ENCODE results near the gene TFAP2B. TPM values are rescaled to one million over a fixed set of nuclear protein-coding genes. Genes with fewer than 3 reads are reported as not detected.

Gene TFAP2B
- total RNA-seq (not detected), total RNA-seq (0 to 0.14 (median 0) reads per million in 172 experiments)
- polyA plus RNA-seq (2013, experiment 1 of 2): not detected
- not detected for polyA plus RNA-seq (2013, experiment 2 of 2)

DNA sequence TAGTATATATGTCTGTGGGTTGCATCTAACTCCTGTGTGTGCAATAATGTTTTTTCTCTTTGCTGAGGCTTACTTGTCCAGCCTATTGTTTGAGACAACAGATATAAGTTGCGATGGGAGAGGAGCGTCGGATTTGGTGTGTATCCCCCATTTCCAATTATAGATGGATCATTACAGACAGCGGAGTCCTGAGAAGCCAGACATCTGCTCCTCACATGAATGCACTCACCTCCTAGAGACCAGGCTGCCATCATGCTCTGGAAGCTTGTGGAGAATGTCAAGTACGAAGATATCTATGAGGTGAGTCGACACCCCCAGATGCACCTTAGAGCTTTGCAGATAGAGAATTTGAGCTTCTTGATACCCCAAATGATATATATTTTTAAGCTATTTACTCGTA lies at the start of gene TFAP2B:
TSS of gene TFAP2B (plus strand) at position 199 of the 400 bp plus-strand sequence. CDS start at position 220, 21 bp downstream.
- H3K27ac Mint-ChIP-seq: no peak within 1 kb of the TSS
- peaks cover 92% of the 10 kb centered on the region for H3K27me3 Mint-ChIP-seq
- Histone ChIP-seq H3K27me3 (ENCODE audit: control insufficient read depth in 1 of 2, insufficient read depth in 2 of 2, low read length in 2 of 2) (peaks cover 55 to 78% of the 10 kb centered on the region in 2 experiments), H3K4me1 (ENCODE audit: insufficient read depth, low read length) (peaks cover 5% of the 10 kb centered on the region), H3K4me3 (ENCODE audit: low read length) (no peak within 1 kb of the TSS), H3K36me3 (ENCODE audit: insufficient read depth, low read length) (no peaks in the 10 kb centered on the region), H3K9me3 (ENCODE audit: control insufficient read depth in 1 of 2, insufficient read depth in 1 of 2, low read length in 2 of 2) (peaks cover 0 to 13% of the 10 kb centered on the region in 2 experiments), H3K27ac (ENCODE audit: low read depth in 1 of 2, low read length in 2 of 2) (no peak within 1 kb of the TSS)
- ATAC-seq (ENCODE audit: poor library complexity): no peak
- H3K9me3 Mint-ChIP-seq: no peaks in the 10 kb centered on the region
- H3K4me1 Mint-ChIP-seq (ENCODE audit: low read depth): peaks cover 23% of the 10 kb centered on the region
- CTCF ChIA-PET: no interaction called here
- intact Hi-C loops (cut with DNase I, micrococcal nuclease): loop anchor here in 1 of 2 experiments (5.0 kb wide), 1 partner anchor 1199 kb away; no protein-coding TSS in a partner anchor
- POLR2A ChIA-PET: no interaction called here
- DNase-seq: no peak
- H3K4me3 Mint-ChIP-seq: peak within 1 kb of the TSS; percentile 30
- TF ChIP-seq, protein P1, sequence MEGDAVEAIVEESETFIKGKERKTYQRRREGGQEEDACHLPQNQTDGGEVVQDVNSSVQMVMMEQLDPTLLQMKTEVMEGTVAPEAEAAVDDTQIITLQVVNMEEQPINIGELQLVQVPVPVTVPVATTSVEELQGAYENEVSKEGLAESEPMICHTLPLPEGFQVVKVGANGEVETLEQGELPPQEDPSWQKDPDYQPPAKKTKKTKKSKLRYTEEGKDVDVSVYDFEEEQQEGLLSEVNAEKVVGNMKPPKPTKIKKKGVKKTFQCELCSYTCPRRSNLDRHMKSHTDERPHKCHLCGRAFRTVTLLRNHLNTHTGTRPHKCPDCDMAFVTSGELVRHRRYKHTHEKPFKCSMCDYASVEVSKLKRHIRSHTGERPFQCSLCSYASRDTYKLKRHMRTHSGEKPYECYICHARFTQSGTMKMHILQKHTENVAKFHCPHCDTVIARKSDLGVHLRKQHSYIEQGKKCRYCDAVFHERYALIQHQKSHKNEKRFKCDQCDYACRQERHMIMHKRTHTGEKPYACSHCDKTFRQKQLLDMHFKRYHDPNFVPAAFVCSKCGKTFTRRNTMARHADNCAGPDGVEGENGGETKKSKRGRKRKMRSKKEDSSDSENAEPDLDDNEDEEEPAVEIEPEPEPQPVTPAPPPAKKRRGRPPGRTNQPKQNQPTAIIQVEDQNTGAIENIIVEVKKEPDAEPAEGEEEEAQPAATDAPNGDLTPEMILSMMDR (IDR thresholded peaks at IDR 0.05): no peak
- no peaks in the 10 kb centered on the region for H3K36me3 Mint-ChIP-seq (ENCODE audit: low read depth)

DNA sequence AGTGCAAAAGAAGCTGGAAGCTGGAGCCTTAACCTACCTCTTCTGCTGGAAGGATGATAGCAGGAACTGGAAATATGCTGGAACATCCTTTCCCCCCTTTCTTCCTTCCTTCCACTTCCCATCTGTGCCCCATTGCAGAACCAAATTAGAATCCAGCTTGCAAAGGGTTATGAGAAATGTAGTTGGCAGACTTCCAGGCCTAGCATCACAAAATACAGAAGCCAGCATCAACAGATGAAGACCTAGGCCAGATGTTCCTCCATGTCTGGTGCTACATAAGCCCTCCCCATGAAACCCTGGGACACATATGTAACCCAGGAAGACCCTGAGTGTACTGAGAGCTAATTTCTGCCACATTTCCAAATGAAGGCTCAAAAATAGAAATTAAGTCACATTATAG lies 40.0 kb upstream of the TFAP2B start:
- H3K4me1 ChIP-seq (ENCODE audit: insufficient read depth, low read length): no peaks in the 10 kb centered on the region
- TF ChIP-seq, protein P1 (IDR thresholded peaks at IDR 0.05): no peak
- Mint-ChIP-seq H3K9me3 (no peaks in the 10 kb centered on the region), H3K27ac (no peak overlapping the region), H3K36me3 (ENCODE audit: low read depth) (no peaks in the 10 kb centered on the region), H3K4me3 (no peak overlapping the region), H3K4me1 (ENCODE audit: low read depth) (no peaks in the 10 kb centered on the region), H3K27me3 (no peaks in the 10 kb centered on the region)
- H3K27me3 ChIP-seq (ENCODE audit: control insufficient read depth in 1 of 2, insufficient read depth in 2 of 2, low read length in 2 of 2): no peaks in the 10 kb centered on the region
- intact Hi-C loops (cut with DNase I, micrococcal nuclease): no loop called here
- H3K9me3 ChIP-seq (ENCODE audit: control insufficient read depth in 1 of 2, insufficient read depth in 1 of 2, low read length in 2 of 2): no peaks in the 10 kb centered on the region
- ChIA-PET CTCF (no interaction called here), POLR2A (no interaction called here)
- no peak for DNase-seq
- no peak for ATAC-seq (ENCODE audit: poor library complexity)
- no peaks in the 10 kb centered on the region for H3K36me3 ChIP-seq (ENCODE audit: insufficient read depth, low read length)
- no peak overlapping the region for H3K4me3 ChIP-seq (ENCODE audit: low read length)
- no peak overlapping the region for H3K27ac ChIP-seq (ENCODE audit: low read depth in 1 of 2, low read length in 2 of 2)

DNA sequence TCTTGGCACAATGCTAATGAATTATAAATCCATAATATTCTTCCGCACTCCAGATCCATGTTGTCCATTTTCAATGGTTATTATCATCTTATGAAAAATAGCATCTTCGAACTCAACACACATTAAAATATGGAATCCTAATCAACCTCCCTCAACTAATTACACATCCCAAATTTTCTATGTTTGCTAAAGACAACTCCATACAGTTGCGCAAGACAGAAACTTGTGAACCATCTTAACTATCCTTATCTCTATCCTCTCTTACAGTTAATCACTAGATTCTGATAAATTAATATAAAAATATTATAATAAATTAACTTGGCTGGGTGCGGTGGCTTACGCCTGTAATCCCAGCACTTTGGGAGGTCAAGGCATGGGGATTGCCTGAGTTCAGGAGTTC lies 38.3 kb upstream of the TFAP2B start:
- Histone ChIP-seq H3K9me3 (ENCODE audit: control insufficient read depth in 1 of 2, insufficient read depth in 1 of 2, low read length in 2 of 2) (no peaks in the 10 kb centered on the region), H3K4me3 (ENCODE audit: low read length) (no peak overlapping the region), H3K36me3 (ENCODE audit: insufficient read depth, low read length) (no peaks in the 10 kb centered on the region), H3K27me3 (ENCODE audit: control insufficient read depth in 1 of 2, insufficient read depth in 2 of 2, low read length in 2 of 2) (no peaks in the 10 kb centered on the region), H3K27ac (ENCODE audit: low read depth in 1 of 2, low read length in 2 of 2) (no peak overlapping the region), H3K4me1 (ENCODE audit: insufficient read depth, low read length) (no peaks in the 10 kb centered on the region)
- H3K4me1 Mint-ChIP-seq (ENCODE audit: low read depth): no peaks in the 10 kb centered on the region
- no peaks in the 10 kb centered on the region for H3K9me3 Mint-ChIP-seq
- intact Hi-C loops (cut with DNase I, micrococcal nuclease): no loop called here
- CTCF ChIA-PET: no interaction called here
- TF ChIP-seq, protein P1 (IDR thresholded peaks at IDR 0.05): no peak
- no peak overlapping the region for H3K4me3 Mint-ChIP-seq
- no peaks in the 10 kb centered on the region for H3K27me3 Mint-ChIP-seq
- no peak overlapping the region for H3K27ac Mint-ChIP-seq
- ATAC-seq (ENCODE audit: poor library complexity) (no peak), DNase-seq (no peak)
- POLR2A ChIA-PET: no interaction called here
- H3K36me3 Mint-ChIP-seq (ENCODE audit: low read depth): no peaks in the 10 kb centered on the region
